Keratinocyte (primary cell): ENCODE data around the gene CRTC3.

Experiments
- CTCF ChIP-seq, 3 experiments: IDR thresholded peaks in 1 of 3; conservative IDR thresholded peaks in 1 of 3; optimal IDR thresholded peaks in 1 of 3; 2 replicates in 2 of 3; 3 replicates in 1 of 3; pipeline versions ENCODE3 to v1.5.1; 2011; ENCODE audit warnings: low read length in 3 of 3, mild to moderate bottlenecking in 3 of 3, moderate library complexity in 2 of 3, control low read depth in 1 of 3, inconsistent platforms in 1 of 3; ENCODE audit not compliant: insufficient read depth in 2 of 3; ENCODE audit errors: extremely low read depth in 1 of 3
- EZH2 ChIP-seq: IDR thresholded peaks from one replicate; pipeline ENCODE4 v1.6.1; 2012; ENCODE audit warnings: inconsistent platforms, mild to moderate bottlenecking, low read length, moderate library complexity

DNA sequence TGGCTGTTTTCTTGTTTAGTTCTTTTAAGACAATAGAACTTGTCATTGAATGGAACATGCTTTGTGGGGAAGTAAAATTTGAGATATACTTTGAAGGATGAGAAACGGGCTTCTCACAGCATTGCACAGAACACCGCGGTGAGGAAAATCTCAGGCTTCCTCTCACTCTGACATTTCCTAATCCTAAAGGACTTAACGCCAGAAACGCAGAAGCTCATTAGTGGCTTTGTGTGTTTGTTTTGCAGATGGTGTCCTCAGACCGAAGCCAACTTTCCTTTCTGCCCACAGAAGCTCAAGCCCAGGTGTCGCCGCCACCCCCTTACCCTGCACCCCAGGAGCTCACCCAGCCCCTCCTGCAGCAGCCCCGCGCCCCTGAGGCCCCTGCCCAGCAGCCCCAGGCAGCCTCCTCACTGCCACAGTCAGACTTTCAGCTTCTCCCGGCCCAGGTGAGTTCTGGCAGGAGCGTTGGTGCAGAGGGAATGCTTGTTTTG lies 108.5 kb downstream of the CRTC3 start:
- TF ChIP-seq CTCF (optimal IDR thresholded peaks at IDR 0.05 in 1 of 3, IDR thresholded peaks at IDR 0.05 in 1 of 3, conservative IDR thresholded peaks at IDR 0.05 in 1 of 3; ENCODE audit: extremely low read depth in 1 of 3, insufficient read depth in 2 of 3, low read length in 3 of 3), result no peak
- no peak for TF ChIP-seq EZH2
